Naive thymus-derived CD8-positive, alpha-beta T cell (primary cell): ENCODE data around the gene FBXL3. TPM values are rescaled to one million over a fixed set of nuclear protein-coding genes. Genes with fewer than 3 reads are reported as not detected.

Experiments
- ATAC-seq, 2 donors: fragments of 150-1000 bp; cut with Tn5 transposase in 1 of 2; sonication (Bioruptor Pico), chemical (Tn5 transposase) in 1 of 2; 1 replicate in 1 of 2; 2 replicates in 1 of 2; pipeline ENCODE4 v1.10.0; 2021; ENCODE audit warnings: mild to moderate bottlenecking in 2 of 2, moderate library complexity in 2 of 2
- POLR2A ChIA-PET: fragments of 350-600 bp; sonication (Branson Sonifier 250); formaldehyde crosslinking; loops from one replicate; lab custom pipeline; 2021; ENCODE audit warnings: antibody characterized with exemption; lab: Charles Lee
- DNase-seq, 10 donors: peaks; one replicate each; pipeline versions ENCODE4 v3.0.0 to v3.0.0-alpha.2; 2020 to 2022
- H3K27ac Mint-ChIP-seq, 10 donors: one replicate each; pipeline ENCODE4 v1.8.0; 2020 to 2022; ENCODE audit warnings: mild to moderate bottlenecking in 10 of 10, mixed read lengths in 10 of 10, moderate library complexity in 4 of 10, inconsistent platforms in 1 of 10
- H3K27me3 Mint-ChIP-seq, 5 donors: one replicate each; pipeline ENCODE4 v1.8.0; 2021 to 2022; ENCODE audit warnings: mixed read lengths in 5 of 5
- H3K36me3 Mint-ChIP-seq, 3 donors: one replicate each; pipeline ENCODE4 v1.8.0; 2020 to 2022; ENCODE audit warnings: mixed read lengths in 3 of 3, mild to moderate bottlenecking in 2 of 3, inconsistent platforms in 1 of 3
- H3K4me1 Mint-ChIP-seq, 4 donors: one replicate each; pipeline ENCODE4 v1.8.0; 2021 to 2022; ENCODE audit warnings: mixed read lengths in 4 of 4
- H3K4me3 Mint-ChIP-seq, 10 donors: one replicate each; pipeline ENCODE4 v1.8.0; 2020 to 2022; ENCODE audit warnings: mild to moderate bottlenecking in 10 of 10, mixed read lengths in 10 of 10, moderate library complexity in 6 of 10, inconsistent platforms in 1 of 10
- H3K9me3 Mint-ChIP-seq, 9 donors: one replicate each; pipeline ENCODE4 v1.8.0; 2020 to 2022; ENCODE audit warnings: mixed read lengths in 9 of 9, mild to moderate bottlenecking in 3 of 9, inconsistent platforms in 1 of 9, moderate library complexity in 1 of 9
- polyA plus RNA-seq, 3 donors: library from polyadenylated mRNA; unstranded; fragments of 300-500 nt; fragmentation: Illumina TruSeq; gene quantifications; one replicate each; pipeline ENCODE4 v1.2.3, GENCODE V29; 2021
- total RNA-seq, 8 experiments: library from RNA in 2 of 8; stranded (reverse) in 2 of 8; gene quantifications; one replicate each; pipeline ENCODE4 v1.2.3 and lab custom pipeline; 2021 to 2026

The FBXL3 gene, protein sequence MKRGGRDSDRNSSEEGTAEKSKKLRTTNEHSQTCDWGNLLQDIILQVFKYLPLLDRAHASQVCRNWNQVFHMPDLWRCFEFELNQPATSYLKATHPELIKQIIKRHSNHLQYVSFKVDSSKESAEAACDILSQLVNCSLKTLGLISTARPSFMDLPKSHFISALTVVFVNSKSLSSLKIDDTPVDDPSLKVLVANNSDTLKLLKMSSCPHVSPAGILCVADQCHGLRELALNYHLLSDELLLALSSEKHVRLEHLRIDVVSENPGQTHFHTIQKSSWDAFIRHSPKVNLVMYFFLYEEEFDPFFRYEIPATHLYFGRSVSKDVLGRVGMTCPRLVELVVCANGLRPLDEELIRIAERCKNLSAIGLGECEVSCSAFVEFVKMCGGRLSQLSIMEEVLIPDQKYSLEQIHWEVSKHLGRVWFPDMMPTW
- total RNA-seq (100 to 1,000 TPM in 1 of 2 experiments, 10 to 100 TPM in 1; 96.5 to 106 TPM), polyA plus RNA-seq (10 to 100 TPM; 29.3 to 44.7 (median 32.6) TPM), total RNA-seq (lab: John Stamatoyannopoulos, UW) (69.1 to 197 (median 84.7) reads per million in 6 experiments)

- peak; percentile 72 to 75 for ATAC-seq
- Mint-ChIP-seq H3K27me3 (peaks cover 0 to 2% (median 0%) of the 10 kb centered on the region in 5 donors), H3K9me3 (no peaks in the 10 kb centered on the region), H3K27ac (peak within 1 kb of the TSS; percentile 94 to 99 (median 96)), H3K36me3 (peaks cover 0 to 19% (median 2%) of the 10 kb centered on the region in 3 donors), H3K4me1 (peaks cover 32 to 58% (median 49%) of the 10 kb centered on the region in 4 donors), H3K4me3 (peak within 1 kb of the TSS; percentile 90 to 99 (median 98))
- POLR2A ChIA-PET: interaction anchor here (0.6 to 7.1 kb wide), 20 partner anchors 10 to 1701 kb away, joined by 3 to 182 read pairs (median 5); partner anchors contain the start of genes CLN5, KCTD12 and MYCBP2
- DNase-seq: peak; percentile 77 to 91 (median 81)
These were observed at the start of gene FBXL3 for GRCh38 chr13:77026861-77027621. Gene FBXL3 (minus strand): TSS chr13:77027159. CDS start chr13:77021860, 5,299 bp downstream.

GRCh38 chr13:77067519-77067918, 40.6 kb upstream of the FBXL3 start:
- H3K27ac Mint-ChIP-seq: peak overlapping the region in 5 of 10 donors; percentile 14 to 53 (median 29)
- H3K4me3 Mint-ChIP-seq: no peak overlapping the region
- H3K27me3 Mint-ChIP-seq: no peaks in the 10 kb centered on the region
- H3K9me3 Mint-ChIP-seq: no peaks in the 10 kb centered on the region
- no peak for ATAC-seq
- POLR2A ChIA-PET: no interaction called here
- peaks cover 0 to 13% (median 0%) of the 10 kb centered on the region in 4 donors for H3K4me1 Mint-ChIP-seq
- H3K36me3 Mint-ChIP-seq: peaks cover 0 to 83% (median 23%) of the 10 kb centered on the region in 3 donors
- no peak for DNase-seq

GRCh38 chr13:77065461-77066147, 38.6 kb upstream of the FBXL3 start:
- H3K9me3 Mint-ChIP-seq: no peaks in the 10 kb centered on the region
- no peak overlapping the region for H3K4me3 Mint-ChIP-seq
- H3K27ac Mint-ChIP-seq: peak overlapping the region in 4 of 10 donors; percentile 7 to 88 (median 55)
- no peaks in the 10 kb centered on the region for H3K27me3 Mint-ChIP-seq
- H3K36me3 Mint-ChIP-seq: peaks cover 0 to 85% (median 21%) of the 10 kb centered on the region in 3 donors
- H3K4me1 Mint-ChIP-seq: peaks cover 0 to 13% (median 0%) of the 10 kb centered on the region in 4 donors
- ATAC-seq (no peak), DNase-seq (no peak)
- POLR2A ChIA-PET: no interaction called here

DNA sequence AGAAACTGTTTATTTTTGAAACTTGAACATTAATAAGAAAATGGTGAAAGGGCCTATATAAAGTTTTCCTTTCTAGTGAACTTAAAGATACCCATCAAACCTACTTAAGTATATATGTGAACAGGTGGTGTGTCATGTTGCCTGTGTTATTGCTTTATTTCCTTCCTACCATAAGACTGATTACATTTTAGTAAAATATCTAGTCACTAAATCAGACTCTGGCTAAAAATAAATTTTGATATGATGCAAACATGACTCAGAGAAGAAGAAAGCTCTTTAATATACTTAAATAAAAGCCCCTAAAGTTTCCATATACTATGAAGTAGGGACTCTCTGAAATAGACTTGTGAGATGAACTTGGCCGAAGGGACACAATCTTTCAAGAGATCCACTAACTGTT, 35.1 kb upstream of the FBXL3 start:
- H3K4me1 Mint-ChIP-seq: peaks cover 0 to 13% (median 0%) of the 10 kb centered on the region in 4 donors
- ATAC-seq (no peak), DNase-seq (no peak)
- peaks cover 0 to 84% (median 19%) of the 10 kb centered on the region in 3 donors for H3K36me3 Mint-ChIP-seq
- H3K27ac Mint-ChIP-seq: peak overlapping the region in 1 of 10 donors; percentile 46
- no peaks in the 10 kb centered on the region for H3K27me3 Mint-ChIP-seq
- POLR2A ChIA-PET: no interaction called here
- no peaks in the 10 kb centered on the region for H3K9me3 Mint-ChIP-seq
- no peak overlapping the region for H3K4me3 Mint-ChIP-seq

DNA sequence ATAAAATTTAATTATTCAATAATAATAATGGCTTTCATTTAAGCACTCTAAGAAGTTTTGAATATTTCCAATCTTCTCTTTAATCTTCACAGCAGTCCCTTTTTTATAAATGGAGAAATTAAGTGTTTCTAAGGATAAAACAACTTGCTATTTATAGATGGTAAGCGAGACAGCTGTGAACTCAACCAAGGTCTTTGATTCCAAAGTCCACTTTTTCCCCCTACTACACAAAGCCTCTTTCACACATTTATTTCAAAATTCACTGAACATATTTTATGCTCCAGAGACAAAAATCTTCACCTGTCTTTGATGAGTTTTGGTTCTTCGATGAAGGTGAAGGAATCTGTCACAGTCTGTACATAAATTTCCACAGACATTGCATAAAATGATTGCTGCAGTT, 34.4 kb upstream of the FBXL3 start:
- DNase-seq (no peak), ATAC-seq (no peak)
- POLR2A ChIA-PET: no interaction called here
- H3K27me3 Mint-ChIP-seq: no peaks in the 10 kb centered on the region
- H3K27ac Mint-ChIP-seq: no peak overlapping the region
- peaks cover 0 to 86% (median 23%) of the 10 kb centered on the region in 3 donors for H3K36me3 Mint-ChIP-seq
- H3K4me3 Mint-ChIP-seq: no peak overlapping the region
- no peaks in the 10 kb centered on the region for H3K9me3 Mint-ChIP-seq
- peaks cover 0 to 13% (median 0%) of the 10 kb centered on the region in 4 donors for H3K4me1 Mint-ChIP-seq

GRCh38 chr13:77056886-77057285, 29.9 kb upstream of the FBXL3 start:
- ATAC-seq (no peak), DNase-seq (no peak)
- Mint-ChIP-seq H3K36me3 (peaks cover 8 to 82% (median 26%) of the 10 kb centered on the region in 3 donors), H3K27me3 (no peaks in the 10 kb centered on the region), H3K4me3 (no peak overlapping the region), H3K4me1 (peaks cover 0 to 3% (median 0%) of the 10 kb centered on the region in 4 donors), H3K9me3 (no peaks in the 10 kb centered on the region), H3K27ac (peak overlapping the region in 2 of 10 donors; percentile 13 to 27)
- POLR2A ChIA-PET: interaction anchor here (0.7 kb wide), 1 partner anchor 119 kb away, joined by 3 read pairs; no protein-coding TSS in a partner anchor

DNA sequence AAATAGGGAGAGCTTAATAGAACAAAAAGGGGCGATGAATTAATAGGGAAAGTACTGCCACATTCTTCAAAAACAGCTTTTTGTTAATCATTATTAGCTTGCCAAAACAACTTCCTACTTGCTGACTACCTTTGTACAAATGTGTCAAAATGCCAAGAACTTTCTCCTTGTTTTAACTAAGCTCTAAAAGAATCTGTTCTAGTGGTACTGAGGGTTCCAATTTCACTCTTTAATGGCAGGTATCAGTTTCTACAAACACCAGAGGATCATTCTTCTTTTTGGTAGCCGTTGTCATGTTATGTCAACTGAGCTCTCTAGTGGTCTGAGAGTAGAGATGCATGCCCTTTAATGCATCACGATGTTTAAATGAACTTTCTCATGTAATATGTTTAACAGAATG, 29.4 kb upstream of the FBXL3 start:
- POLR2A ChIA-PET: no interaction called here
- no peak for DNase-seq
- Mint-ChIP-seq H3K27me3 (no peaks in the 10 kb centered on the region), H3K36me3 (peaks cover 8 to 81% (median 26%) of the 10 kb centered on the region in 3 donors), H3K9me3 (no peaks in the 10 kb centered on the region), H3K4me1 (peaks cover 0 to 3% (median 0%) of the 10 kb centered on the region in 4 donors), H3K27ac (peak overlapping the region in 2 of 10 donors; percentile 13 to 68), H3K4me3 (no peak overlapping the region)
- no peak for ATAC-seq

- POLR2A ChIA-PET: no interaction called here
- H3K9me3 Mint-ChIP-seq: no peaks in the 10 kb centered on the region
- ATAC-seq (no peak), DNase-seq (no peak)
- peak overlapping the region in 6 of 10 donors; percentile 14 to 90 (median 32) for H3K27ac Mint-ChIP-seq
- peaks cover 15 to 87% (median 37%) of the 10 kb centered on the region in 3 donors for H3K36me3 Mint-ChIP-seq
- no peaks in the 10 kb centered on the region for H3K27me3 Mint-ChIP-seq
- peaks cover 0 to 6% (median 0%) of the 10 kb centered on the region in 4 donors for H3K4me1 Mint-ChIP-seq
- no peak overlapping the region for H3K4me3 Mint-ChIP-seq
These were observed 28.2 kb upstream of the FBXL3 start for GRCh38 chr13:77055158-77055557.

- peaks cover 30 to 90% (median 52%) of the 10 kb centered on the region in 3 donors for H3K36me3 Mint-ChIP-seq
- H3K27ac Mint-ChIP-seq: peak overlapping the region in 1 of 10 donors; percentile 11
- H3K9me3 Mint-ChIP-seq: no peaks in the 10 kb centered on the region
- POLR2A ChIA-PET: no interaction called here
- no peak for DNase-seq
- H3K4me3 Mint-ChIP-seq: no peak overlapping the region
- peaks cover 0 to 8% (median 4%) of the 10 kb centered on the region in 4 donors for H3K4me1 Mint-ChIP-seq
- ATAC-seq: no peak
- no peaks in the 10 kb centered on the region for H3K27me3 Mint-ChIP-seq
These were observed 26.2 kb upstream of the FBXL3 start for GRCh38 chr13:77053192-77053591.

DNA sequence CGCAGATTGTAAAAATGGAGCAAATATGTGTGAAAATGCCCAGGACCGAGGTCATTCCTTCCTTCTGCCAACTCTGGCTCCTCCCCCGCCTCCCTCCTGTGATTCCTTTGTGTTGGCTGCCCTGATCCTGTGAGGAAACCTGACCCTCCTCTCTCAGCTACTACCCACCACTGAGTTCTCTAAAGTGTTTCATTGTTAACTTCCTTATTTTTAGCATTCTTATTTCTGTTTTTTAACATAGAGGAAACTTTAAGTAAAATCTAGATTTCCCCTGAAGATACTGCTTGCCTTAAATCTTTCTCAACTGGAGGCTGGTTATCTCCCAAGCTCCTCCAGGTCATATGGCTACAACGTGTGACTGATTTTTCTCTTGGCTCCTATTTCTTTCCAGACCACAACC, 21.7 kb upstream of the FBXL3 start:
- H3K4me3 Mint-ChIP-seq: no peak overlapping the region
- H3K27me3 Mint-ChIP-seq: no peaks in the 10 kb centered on the region
- peaks cover 0 to 8% (median 3%) of the 10 kb centered on the region in 4 donors for H3K4me1 Mint-ChIP-seq
- H3K9me3 Mint-ChIP-seq: no peaks in the 10 kb centered on the region
- no peak for ATAC-seq
- no peak for DNase-seq
- POLR2A ChIA-PET: no interaction called here
- H3K27ac Mint-ChIP-seq: peak overlapping the region in 9 of 10 donors; percentile 35 to 90 (median 50)
- peaks cover 26 to 83% (median 35%) of the 10 kb centered on the region in 3 donors for H3K36me3 Mint-ChIP-seq

GRCh38 chr13:77047649-77048343, 20.8 kb upstream of the FBXL3 start:
- Mint-ChIP-seq H3K4me3 (no peak overlapping the region), H3K4me1 (peaks cover 3 to 9% (median 7%) of the 10 kb centered on the region in 4 donors), H3K36me3 (peaks cover 26 to 84% (median 34%) of the 10 kb centered on the region in 3 donors), H3K27ac (peak overlapping the region in 7 of 10 donors; percentile 2 to 82 (median 53)), H3K27me3 (no peaks in the 10 kb centered on the region), H3K9me3 (no peaks in the 10 kb centered on the region)
- ATAC-seq (no peak), DNase-seq (no peak)
- POLR2A ChIA-PET: interaction anchor here (0.5 kb wide), 1 partner anchor 15 kb away, joined by 5 read pairs; no protein-coding TSS in a partner anchor
